Left hindlimb (tissue), 1 donor: ENCODE results near the gene RPL9.
"Not testable (repeated sequence)": the region's sequence is repeated elsewhere in the genome, so short reads cannot be mapped to it uniquely, and the experiment has no call there.

ENCODE experiments used
- DNase-seq: peaks from one replicate; pipeline ENCODE4 v3.0.0-alpha.2; 2018

Gene RPL9

DNA sequence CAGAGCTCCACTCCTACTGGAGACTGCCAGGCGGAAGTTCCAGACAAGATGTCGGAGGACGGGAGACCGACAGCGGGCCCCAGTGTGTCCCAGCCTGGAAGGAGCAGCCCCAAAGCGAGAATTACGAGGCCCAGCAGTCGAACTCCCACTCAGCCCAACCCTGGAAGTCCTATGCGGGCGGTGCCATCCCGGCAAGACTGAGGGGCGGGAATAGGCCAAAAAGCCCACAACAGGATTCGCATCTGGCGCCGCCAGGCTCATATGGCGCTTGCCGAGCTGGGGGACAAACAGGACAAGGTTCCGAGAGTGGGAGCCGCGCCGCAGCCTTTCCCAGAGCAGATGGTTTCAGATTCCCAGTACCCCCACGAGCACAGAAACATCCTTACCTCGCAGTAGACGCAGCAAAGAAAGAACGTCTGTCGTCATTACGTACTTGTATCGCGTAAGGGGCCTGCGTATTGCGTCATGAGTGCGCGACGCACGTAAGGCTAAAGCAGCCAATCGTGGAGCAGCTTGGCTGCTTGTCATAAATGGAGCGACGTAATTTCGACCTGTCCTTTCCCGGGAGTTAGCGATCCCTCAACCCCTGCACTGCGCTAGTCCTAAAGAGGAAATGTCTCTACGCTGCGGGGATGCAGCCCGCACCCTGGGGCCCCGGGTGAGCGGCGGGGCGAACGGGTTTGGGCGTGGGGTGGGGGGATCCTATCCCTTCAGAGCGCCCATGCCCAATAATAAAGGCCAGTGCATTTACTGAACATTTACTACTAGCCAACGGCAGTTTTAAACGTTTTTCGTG, at the start of gene RPL9, which contains the start of gene LIAS:
Gene RPL9, minus strand, starts transcription at position 418 of the 796 bp plus-strand sequence. CDS start 483 bp downstream, outside the sequence.
Gene LIAS, plus strand, starts transcription at position 552 of the 796 bp plus-strand sequence. Its CDS starts 62 bp downstream, at position 614.
- DNase-seq: peak; percentile 96

DNA sequence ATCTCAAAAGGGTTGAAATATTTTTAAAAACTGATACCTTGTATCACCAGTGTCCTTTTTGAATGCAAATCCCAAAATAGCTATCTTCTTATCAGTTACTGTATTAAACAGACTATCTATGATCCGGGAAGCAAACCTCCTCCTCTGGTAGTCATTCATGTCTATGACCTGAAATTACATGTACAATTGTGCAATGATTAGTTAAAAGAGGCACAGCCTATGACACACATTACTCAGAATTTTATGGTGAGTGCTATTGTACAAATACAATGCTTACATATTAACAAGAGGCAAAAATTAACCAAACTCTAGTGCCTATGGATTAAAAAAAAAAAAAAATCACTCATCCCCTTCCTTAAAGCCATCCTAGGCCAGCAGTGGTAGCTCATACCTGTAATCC, 46.9 kb upstream of the RPL9 start:
- DNase-seq: no peak

DNA sequence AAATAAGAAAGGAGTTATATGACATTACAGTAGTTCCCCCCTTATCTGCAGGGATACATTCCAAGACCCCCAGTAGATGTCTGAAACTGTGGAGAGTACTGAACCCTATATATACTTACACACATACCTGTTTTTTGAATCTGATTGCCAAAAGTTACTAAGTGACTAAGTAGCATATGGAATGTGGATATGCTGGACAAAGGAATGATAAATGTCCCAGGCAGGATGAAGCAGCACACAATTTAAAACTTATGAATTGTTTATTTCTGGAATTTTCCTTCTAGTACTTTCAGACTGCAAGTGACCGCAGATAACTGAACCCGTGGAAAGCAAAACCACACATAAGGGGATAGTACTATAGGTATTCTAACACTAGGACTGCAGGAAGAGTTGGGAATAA, 45.8 kb upstream of the RPL9 start:
- DNase-seq: no peak

DNA sequence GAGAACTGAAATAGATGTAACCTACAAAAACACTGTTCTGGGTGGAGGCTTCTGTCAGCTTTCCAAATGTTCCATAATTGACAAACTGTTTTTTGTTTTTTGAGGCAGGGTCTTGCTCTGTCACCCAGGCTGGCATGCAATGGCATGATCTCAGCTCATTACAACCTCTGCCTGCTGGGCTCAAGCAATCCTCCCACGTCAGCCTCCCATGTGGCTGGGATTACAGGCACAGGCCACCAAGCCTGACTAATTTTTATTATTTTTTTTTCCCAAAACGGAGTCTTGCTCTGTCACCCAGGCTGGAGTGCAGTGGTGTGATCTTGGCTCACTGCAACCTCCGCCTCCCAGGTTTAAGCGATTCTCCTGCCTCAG, 43.9 kb upstream of the RPL9 start:
- not testable (repeated sequence) for DNase-seq

DNA sequence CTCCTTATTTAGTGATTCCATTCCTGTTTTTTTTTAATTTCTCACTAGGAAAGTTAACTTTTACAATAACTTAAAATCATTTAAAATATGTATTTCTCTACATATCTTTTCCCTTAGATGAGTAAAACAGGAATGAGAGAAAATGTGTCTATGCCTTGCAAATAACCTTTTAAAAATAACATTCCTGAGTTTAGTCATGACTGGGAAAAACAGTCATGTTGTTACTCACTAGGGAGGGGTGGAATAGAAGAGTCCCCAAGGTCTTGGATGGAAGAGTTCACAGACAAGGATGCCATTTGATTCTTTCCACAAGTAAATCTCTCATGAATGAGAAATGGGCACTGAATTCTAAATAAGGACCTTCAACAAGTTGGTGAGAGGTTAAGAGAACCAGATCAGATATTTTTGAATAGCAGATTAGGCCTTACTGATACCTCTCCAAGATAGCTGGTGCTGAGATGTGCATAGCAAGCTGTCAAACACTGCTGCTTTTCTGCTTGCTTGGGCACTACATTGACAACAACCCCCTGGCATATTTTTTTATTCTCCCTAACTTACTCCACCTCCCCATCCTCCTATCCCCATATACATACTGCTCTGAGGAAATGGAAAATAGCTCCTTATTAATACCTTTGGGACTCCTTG, 43.4 kb upstream of the RPL9 start:
- no peak for DNase-seq

DNA sequence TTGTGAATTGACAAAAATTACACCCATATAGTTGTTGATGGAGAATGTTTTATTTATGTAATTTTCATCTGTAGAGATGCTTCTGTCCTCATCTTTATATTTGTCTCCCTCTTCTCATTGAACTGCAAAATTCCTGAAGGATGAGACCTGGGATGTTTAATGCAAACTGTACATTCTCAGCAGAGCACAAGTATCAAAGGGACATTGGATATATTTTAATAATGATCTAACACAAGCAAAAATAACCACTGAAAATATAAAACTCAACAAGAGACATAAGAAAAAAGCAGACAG, 40.0 kb upstream of the RPL9 start:
- DNase-seq: no peak

DNA sequence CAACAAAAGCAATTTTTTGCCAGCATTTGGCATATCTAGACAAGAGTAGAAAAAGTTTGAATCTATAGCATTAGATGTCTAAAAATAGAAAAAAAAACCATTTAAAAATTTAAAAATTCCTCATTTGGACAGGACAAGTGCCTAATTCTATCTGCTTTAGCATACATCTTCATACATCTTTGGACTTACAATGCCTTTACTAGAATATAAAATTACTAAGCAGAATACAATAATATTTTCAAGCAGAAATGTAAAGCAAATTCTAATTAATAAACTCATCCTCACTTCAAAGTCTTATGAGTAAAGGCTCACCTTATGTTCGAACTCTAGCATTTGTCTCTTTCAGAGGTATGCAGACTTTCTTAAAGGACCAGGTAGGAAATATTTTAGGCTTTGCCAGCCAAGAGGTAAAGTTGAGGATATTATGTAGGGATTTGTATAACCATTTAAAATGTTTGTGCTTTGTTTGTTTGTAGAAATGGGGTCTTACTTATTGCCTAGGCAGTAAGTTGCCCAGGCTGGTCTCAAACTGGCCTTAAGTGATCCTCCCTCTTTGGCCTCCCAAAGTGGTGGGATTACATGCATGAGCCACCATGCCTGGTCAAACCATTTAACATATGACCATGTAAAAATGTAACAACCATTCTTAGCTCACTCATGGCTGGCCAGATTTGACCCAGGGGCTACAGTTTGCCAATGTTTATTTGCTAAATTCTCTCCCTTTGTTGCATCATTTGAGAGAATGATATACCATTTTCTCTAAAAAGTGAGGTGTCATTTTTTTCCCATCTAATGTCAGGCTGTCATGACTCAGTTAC, 39.4 kb upstream of the RPL9 start:
- DNase-seq: no peak

DNA sequence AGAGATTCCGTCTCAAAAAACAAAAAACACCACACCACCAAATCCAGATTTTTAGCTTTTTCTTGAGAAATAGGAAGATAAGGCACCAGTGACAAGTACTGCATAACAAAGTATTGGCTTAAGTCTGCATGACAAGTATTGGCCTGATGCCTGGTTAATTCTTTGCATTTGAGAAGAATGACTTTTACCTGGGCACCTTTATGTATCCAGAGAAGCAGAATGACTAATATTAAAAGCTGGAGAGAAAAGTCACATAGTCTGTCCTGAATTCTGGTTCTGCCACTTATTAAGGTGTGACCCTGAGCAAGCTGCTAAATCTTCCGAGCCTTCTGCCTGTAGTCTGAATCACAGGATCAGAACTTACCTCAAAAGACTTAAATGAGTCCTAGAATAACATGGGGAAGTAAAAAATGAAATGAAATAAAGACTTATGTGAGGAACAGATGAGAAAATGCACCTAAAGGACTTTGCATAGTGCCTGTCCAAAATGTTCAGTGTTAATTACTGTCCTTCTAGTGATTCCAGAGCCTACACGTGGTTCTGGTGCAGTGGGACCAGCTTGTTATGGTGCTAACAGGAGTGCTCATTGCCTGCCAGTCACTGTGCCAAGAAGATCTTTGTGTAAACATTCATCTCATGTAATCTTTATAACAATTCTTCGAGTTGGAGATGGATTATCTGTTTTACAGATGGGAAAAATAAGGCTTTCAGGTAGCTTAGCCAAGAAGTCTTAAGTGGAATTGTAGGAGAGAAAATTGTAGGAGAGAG, 36.9 kb upstream of the RPL9 start:
- DNase-seq: no peak

DNA sequence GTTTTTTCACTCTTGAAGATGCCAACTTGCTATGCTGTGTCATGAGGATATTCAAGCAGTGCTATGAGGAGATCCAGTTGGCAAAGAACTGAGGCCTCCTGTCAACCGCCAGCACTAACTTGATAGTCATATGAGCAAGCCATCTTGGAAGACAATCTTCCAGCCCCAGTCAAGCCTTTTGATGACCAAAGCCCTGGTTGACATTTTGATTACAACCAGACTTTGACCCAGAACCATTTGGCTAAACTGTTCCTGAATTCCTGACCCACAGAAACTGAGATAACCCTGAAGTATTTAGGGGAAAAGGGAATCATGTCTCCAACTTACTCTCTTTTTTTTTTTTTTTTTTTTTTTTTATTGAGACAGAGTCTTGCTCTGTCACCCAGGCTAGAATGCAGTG, 35.6 kb upstream of the RPL9 start:
- no peak for DNase-seq

DNA sequence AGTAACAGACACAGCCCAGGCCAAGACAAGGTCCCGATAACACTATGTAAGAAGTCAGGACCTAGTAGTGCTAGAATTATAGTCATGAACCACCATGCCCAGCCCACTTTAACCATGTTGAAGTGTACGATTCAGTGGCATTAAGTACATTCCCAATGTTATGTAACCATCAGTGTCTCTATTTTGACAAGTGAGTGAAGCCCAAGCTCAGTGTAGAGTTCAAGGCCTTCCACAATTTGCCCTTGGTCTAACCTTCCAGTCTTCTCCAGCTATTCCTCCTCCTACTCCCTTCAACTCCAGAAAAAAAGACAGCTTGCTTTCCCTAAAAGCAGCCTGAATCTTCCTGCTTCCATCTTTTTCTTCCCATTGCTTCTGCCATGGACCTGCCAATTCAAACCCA, 31.6 kb upstream of the RPL9 start:
- no peak for DNase-seq

DNA sequence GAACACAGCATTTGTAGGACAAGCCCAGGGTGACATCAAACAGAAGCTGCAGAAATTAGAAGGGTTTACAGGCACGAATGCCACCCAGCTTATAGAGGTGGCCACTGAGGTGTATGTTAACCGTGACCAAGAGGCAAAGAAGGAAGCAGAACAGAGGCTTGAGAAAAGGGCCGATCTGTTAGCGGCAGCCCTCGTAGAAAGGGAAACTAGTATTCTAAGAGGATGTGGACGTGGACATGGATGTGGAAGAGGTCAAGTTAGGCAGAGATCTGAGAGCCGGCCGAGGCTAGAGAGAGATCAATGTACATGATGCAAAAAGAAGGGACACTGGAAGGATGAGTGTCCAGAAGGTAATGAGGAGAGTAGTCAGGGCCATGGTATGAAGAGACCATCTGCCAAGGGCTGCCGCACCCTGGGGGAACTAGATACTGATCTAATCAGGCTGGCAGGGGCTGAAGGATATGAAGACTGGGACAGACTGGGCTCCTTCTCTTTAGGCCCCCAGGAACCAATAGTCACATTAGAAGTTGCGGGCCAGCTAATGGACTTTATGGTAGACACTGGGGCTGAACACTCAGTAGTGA, 27.6 kb upstream of the RPL9 start:
- DNase-seq: no peak

DNA sequence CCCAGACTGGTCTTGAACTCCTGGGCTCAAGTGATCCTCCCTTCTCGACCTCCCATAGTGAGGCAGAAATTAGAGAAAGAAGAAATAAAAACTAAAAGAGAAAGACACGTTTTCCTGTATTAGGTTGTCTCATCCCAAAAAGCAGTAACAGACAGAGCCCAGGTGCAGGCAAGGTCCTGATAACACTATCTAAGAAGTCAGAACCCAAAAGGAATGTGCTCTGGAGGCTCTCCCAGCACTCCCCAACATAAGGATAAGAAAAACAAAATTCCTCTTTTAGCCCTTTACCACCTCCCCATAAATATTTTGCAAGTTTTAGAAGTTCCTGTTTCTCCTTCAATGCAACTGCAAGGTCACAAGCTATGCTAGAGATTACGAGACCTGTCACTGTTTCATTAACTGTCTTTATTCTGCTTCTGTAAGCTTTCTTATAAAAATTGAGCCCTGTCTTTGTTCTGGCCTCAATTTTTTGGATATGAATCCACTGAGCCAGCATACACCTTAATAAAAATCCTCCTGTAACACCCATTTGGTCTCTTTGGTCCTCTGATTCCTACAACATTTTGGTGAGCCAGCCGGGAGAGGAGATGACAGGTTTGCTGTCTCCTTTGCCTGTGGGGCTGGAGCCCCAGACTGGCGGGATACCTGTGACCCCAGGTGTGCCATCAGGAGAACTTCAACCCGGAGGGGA, 26.0 kb upstream of the RPL9 start:
- no peak for DNase-seq

DNA sequence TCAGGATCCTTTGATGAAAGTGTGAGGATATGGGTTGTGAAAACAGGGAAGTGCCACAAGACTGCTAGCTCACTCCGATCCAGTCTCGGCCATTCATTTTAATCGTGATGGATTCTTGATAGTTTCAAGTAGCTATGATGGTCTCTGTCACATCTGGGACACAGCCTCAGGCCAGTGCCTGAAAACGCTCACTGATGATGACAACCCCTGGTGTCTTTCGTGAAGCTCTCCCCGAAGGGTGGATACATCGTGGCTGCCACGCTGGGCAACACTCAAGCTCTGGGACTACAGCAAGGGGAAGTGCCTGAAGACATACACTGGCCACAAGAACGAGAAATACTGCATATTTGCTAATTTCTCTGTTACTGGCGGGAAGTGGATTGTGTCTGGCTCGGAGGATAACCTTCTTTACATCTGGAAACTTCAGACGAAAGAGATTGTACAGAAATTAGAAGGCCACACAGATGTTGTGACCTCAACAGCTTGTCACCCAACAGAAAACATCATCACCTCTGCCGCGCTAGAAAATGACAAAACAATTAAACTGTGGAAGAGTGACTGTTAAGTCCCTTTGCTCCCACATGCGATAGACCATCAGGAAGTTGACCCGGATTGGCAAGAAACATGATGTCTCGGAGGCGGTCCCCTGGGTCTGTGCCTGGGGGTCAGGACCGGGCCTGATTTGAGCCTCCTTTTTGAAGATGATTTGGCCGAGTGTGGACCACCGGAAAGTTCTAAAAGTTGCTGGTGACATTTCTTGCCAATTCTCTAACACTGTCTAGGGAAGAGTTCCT, 22.4 kb upstream of the RPL9 start:
- DNase-seq: no peak

DNA sequence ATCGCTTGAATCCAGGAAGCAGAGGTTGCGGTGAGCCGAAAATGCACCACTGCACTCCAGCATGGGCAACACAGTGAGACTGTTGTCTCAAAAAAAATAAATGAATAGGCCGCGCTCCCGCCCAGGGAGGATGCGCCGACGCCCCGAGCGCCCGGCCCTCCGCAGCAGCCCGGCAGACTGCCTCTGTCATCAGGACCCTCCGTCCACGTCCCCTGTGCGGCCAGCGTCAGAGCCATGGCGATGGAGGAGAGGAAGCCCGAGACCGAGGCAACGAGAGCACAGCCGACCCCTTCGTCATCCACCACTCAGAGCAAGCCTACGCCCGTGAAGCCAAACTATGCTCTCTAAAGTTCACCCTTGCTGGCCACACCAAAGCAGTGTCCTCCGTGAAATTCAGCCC, 21.5 kb upstream of the RPL9 start:
- no peak for DNase-seq

DNA sequence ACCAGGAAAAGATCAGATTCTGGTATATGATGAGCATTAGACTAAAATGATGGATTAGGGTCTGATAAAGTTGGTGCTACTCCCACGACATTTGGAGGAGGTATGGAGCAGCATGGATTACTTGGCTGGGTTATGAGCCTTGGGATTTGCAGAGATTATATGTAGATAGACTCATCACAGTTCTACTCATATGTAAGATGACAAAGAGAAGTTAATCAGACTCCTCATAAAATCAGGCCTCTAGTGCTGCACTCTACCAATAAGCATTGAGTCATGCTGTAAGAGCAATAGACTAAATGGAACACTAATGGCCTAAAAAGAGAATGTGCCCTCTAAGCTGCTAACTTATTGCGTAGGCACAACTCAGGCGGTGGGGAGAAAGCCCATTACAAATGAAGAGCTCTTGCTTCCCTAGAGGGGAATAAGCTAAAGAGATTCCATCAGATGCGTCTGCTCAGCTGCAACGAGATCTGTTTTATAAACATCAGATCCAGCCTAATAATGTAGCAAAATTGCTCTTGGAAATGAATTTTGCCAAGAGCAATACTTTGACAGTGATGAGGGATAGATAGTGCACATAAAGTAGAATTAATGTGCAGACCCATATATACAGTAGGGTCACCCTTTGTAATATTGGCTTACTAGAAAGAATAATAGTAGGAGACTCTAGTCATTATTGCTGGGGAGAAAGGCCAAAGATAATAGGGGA, 17.6 kb upstream of the RPL9 start:
- no peak for DNase-seq

DNA sequence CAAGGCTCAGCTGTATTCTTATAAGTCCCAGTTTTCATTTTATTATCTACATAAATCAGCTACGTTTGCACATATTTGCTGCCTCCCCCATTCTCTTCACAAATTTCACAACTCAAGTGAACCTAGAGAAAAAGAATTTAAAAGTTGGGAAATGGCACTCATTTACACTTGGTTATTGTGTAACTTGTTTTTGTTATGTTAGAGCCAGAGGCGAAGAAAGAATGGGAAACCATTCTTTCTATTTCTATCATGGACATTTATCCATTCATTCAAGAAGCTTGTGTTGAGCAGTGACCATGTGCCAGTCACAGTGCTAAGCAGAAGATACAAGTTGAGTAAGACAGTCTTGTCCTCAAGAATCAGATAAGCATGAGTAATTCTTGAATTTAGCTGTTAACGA, 13.7 kb upstream of the RPL9 start:
- no peak for DNase-seq

DNA sequence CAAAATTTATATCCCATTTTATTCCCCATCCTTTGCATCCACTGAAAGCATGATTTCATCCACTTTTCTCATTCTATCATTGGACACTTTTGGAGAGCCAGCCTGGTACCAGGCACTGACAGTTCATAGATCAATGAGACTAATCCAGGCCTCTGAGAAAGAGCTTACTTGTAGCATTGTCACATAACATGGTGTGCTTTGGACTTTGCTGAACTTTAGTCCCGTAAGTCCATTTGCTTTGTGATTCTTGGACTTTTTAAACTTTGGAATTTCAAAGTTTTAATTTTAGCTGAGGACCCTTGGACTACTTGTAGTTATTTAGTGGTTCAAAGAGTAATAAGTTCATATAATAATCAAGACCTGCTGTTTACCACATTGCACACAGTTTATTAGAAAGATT, 11.7 kb upstream of the RPL9 start:
- DNase-seq: no peak

DNA sequence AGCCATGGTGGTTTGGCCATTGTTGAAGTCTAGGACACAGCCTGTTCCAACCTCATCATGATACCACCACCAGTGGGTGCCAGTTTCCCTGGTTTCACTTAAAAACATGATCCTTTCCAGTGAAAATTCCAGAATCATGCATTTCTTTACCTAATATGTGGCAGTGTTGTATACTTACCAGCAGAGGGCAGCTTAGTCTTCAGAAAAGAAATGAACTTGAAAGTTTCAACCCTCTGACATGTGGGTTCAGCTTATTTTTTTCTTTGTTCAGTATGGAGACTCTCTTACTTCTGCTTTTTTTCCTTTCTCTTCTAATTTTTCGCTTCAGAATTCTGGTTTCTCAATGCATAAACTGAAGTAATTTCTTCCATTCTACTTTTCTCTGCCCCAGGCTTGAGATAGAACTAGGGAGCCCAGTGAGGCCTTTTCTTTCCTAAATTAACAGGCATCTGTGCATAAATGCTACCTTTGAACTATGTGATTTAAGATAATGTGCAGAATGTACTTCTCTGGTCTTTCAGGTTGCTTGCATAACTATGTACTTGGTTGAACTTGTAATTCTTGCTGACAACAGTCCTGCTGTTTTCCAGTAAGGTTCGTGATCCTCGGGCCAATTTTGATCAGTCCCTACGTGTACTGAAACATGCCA, 10.8 kb upstream of the RPL9 start:
- DNase-seq: peak; percentile 55

DNA sequence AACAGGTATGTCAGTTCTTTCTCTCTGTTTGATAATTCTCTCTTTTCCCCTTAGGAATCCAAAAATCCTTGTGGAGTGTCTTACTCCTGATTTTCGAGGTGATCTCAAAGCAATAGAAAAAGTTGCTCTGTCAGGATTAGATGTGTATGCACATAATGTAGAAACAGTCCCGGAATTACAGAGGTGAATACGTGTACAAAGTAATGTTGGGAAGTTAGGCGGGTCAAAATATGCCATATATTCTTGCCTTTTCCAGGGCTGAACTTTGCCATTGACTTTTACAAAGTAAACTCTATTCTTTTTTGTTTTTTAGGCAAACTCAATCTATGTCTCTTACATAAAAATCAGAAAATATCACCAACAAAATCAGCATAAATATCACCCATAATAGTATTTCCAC, 8.7 kb upstream of the RPL9 start:
- DNase-seq: no peak

DNA sequence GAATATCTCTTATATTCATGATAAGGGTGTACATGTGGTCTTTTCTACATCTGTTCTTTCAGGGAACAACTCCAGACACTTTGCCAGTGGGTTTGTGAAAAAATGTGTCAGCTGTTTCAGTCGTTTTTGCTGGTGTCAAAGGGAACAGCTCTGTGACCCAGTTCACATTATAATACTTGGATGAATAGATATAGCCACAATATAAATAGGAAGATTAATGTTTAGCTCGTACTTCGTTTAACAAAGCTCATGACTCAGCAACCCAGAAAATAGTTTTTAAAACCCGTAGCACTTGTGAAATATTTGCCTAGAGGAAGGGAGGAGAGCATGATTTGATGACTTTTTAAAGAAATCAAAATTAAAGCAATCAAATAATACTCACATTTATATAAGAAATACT, 8.0 kb upstream of the RPL9 start:
- no peak for DNase-seq
